T-helper 2 cell treated with Interferon-gamma antibody and Interleukin-4, amounts not matched to agents 100 ng/mL and 5 ng/mL, for 36 hours (primary cell): ENCODE results near the gene MRPL17. TPM values are rescaled to one million over a fixed set of nuclear protein-coding genes. Genes with fewer than 3 reads are reported as not detected.

Experiments used
- intact Hi-C: fragments of 100-400 bp; cut with micrococcal nuclease; formaldehyde crosslinking; loops from one replicate; pipeline ENCODE4 v1.15.1; 2023
- total RNA-seq: library from RNA; stranded (reverse); gene quantifications from 2 replicates; pipeline ENCODE4 v1.2.3, GENCODE V29; 2022

The MRPL17 gene
- total RNA-seq, 1 donor from 2014 or later, result 71.3 TPM

DNA sequence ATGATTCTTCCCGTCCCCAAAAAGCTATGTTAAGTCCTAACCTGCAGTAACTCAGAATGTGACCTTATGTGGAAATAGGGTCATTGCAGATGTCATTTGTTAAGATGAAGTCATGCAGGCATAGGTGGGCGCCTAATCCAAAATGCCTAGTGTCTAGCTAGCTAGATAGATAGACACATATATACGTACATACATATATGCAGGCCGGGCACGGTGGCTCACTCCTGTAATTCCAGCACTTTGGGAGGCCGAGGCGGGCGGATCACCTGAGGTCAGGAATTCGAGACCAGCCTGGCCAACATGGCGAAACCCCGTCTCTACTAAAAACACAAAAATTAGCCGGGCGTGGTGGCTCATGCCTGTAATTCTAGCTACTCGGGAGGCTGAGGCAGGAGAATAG, 928 bp upstream of the MRPL17 start:
- intact Hi-C loops, result loop anchor here (5.0 kb wide), 1 partner anchor 37 kb away; no protein-coding TSS in a partner anchor

DNA sequence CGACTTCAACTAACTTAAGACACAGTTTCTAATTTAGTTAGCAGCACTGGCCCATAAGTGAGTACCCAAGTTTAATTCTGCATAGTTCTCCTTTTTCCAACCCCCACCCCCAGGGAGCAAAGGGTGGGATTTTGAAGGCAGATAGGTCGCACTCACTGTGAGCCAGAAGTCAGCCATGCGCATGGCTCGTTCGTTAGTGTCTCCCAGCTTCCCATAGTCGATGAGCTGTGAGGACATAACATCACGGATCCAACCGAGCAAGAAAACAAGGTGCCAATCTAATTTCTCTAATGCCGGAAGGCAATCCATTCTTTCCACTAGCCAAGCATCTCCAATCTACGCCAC, 577 bp downstream of the MRPL17 start:
- intact Hi-C loops, result loop anchor here (1.0 to 5.0 kb wide), 4 partner anchors 11 to 304 kb away; no protein-coding TSS in a partner anchor

- intact Hi-C loops, result loop anchor here (1.0 to 5.0 kb wide), 4 partner anchors 11 to 303 kb away; no protein-coding TSS in a partner anchor
These were observed 1.2 kb downstream of the MRPL17 start for GRCh38 chr11:6681949-6682348.

DNA sequence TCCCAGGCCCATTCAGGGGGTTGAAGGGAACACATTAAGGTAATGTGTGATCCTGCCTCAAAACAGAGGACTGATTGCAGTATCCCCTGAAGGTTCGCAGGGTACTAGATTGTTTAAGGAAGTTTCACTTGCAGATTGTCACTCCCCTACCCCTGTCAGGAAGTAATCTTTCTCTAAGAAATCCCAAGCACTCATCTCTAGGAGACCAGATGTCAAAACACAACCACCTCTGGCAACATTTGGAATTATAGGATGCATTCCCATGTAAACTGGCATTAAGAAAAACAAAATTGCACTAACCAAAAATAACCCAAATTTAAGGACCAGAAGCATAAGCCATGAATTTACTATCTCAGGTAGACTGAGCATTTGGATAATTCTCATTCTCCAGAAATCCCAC, 1.6 kb downstream of the MRPL17 start:
- intact Hi-C loops, result loop anchor here (5.0 kb wide), 1 partner anchor 34 kb away; no protein-coding TSS in a partner anchor

DNA sequence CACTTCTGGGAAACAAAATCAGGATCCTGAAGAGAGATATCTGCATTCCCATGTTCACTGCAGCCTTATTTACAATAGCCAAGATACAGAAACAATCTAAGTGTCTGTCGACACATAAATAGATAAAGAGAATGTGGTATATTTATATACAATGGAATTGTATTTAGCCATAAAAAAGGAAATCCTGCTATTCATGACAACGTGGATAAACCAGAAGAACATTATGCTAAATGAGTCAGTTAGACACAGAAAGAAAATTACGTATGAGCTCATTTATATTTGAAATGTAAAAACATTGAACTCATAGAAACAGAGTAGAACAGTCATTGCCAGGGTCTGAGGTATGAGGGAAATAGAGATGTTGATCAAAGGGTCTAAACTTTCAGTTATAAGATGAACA, 6.1 kb downstream of the MRPL17 start:
- intact Hi-C loops, result no loop called here

DNA sequence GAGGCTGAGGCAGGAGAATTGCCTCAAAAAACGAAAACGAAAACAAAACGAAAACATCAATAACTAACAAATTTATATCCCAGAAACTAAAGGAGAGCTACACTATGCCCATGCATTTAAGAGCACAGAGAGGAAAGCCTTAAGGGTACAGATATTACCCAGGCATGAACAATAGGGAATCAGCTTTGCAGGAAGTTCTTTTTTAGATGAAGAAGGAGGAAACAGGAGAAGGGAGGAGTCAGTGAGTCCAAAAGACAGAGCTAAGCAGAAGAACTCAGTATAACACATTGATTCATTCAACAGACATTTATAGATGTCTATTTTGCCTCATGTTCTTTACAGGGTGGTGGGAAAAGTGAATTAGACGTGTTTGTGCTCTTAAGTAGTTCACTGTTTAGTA, 8.3 kb downstream of the MRPL17 start:
- intact Hi-C loops, result no loop called here

GRCh38 chr11:6674219-6674597, 8.9 kb downstream of the MRPL17 start:
- intact Hi-C loops, result no loop called here

DNA sequence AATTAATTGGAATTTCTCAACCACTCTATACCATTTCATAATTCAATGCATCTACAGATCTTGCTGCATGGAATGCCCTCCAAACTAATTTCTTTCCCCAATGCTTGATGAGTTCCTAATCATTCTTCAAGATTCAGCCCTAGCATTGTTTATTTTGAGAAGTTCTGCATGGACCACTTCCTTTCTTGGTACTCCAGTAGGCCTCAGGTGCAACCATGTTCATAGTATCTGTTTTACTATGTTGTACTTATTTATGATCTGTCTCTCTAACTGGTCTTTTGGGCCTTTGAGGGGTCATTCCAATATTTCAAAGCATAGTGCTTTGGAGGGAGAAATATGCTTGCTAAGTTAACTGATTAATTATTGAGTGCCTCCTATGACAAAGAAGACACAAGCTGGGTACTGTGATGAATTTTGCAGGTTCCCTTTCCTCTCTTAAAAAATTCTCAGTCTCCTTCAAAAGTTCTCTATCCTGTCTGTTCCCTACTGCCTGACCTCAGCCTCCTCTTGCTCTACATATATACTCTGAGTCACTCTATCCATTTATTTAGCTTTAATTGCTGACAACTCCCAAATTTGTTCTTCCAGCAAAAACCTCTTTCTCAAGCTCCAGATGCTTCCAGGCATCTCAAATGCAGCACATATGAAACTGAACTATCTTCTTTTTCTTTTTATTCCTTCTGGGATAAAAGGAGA, 9.5 kb downstream of the MRPL17 start:
- intact Hi-C loops, result no loop called here

DNA sequence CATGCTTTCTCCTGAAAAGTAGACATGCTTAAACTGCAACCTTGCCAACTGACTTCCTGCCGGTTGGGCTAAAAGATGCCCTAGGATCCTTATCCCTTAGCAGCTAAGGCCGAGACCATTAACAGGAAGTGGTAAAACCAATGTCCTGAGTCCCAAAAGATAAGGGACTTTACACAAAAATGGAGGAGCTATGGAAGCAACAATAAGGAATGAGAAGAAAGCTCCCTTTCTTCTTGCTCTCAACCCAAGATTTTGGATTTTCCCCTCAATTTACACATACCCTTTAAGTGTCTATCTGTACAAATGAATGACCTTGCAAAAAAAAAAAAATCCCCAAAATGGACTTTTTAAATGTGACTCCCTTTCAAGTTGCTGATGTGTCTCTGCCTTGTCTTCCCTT, 11.1 kb downstream of the MRPL17 start:
- intact Hi-C loops, result loop anchor here (1.0 kb wide), 1 partner anchor 10 kb away; no protein-coding TSS in a partner anchor

DNA sequence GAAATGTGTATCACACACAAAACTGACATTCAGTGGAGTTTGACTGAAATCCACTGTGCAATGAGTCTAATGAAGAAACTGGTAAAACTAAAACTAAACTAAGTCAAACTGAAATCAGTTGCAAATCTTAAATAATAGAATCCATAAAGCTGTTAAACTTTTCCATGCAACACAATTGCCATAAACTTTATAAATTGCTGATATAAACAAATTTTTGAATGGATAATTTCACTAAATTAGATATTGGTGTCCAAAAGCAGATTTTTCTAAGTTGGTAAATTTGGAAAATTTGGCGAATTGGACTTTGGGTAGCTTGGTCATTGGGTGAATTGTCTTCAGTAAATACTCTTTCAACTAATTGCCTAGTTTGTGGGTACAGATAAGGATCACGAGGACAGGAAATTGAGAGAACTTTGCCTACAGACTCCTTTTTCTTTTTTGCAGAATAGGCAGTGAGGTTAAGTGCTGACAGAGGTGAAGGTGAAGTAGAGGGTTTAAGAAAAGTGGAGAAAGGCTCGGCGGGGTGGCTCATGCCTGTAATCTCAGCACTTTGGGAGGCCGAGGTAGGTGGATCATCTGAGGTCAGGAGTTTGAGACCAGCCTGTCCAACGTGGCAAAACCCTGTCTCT, 12.8 kb downstream of the MRPL17 start:
- intact Hi-C loops, result no loop called here

DNA sequence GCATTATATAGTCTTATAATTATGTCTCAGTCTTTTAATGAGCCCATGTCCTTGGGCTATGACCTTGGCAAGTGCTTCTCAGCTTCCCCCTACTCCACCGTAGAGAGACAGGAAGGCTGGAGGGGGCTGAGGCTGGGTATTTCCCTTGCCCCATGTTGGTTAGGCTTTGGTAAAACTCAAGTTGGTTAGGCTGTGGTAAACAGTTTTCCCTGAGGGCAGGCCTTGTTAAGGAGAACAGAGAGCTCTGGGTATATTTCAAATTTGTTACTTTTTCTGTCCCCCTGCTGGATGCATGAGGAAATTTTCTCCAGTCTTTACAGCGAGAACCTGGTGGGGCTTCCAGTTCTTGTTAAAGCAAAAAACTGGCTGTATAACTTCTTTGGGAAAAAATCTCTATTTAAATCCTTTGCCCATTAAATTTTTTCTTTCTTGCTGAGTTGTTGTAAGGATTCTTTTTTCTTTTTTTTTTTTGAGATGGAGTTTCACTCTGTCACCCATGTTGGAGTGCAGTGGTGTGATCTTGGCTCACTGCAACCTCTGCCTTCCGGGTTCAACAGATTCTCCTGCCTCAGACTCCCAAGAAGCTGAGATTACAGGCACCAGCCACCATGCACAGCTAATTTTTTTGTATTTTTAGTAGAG, 15.3 kb downstream of the MRPL17 start:
- intact Hi-C loops, result loop anchor here (2.0 kb wide), 2 partner anchors 15 to 49 kb away; partner anchors contain the start of genes MRPL17 and TPP1

- intact Hi-C loops, result loop anchor here (2.0 kb wide), 2 partner anchors 16 to 48 kb away; partner anchors contain the start of genes MRPL17 and TPP1
These were observed 16.6 kb downstream of the MRPL17 start for GRCh38 chr11:6666302-6667183.

DNA sequence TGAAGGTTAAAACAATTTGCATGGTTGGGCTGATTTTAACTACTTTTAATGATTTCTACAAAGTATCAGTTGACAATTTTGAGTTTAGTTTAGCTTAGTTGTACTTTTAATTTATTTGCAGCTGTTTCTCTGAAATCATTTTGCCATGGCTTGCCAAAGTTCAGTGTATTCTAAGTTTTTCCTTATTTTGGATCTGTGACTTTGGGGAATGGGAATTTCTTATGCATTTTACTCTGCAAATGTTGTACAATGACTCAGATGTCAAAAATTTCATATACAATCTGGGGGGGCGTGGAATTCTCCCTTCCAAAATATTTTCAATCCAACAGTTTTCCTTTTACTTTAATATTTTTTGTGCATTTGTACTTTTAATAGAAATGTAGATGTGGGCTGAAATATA, 18.6 kb downstream of the MRPL17 start:
- intact Hi-C loops, result no loop called here

GRCh38 chr11:6663794-6664469, 19.2 kb downstream of the MRPL17 start:
- intact Hi-C loops, result no loop called here

DNA sequence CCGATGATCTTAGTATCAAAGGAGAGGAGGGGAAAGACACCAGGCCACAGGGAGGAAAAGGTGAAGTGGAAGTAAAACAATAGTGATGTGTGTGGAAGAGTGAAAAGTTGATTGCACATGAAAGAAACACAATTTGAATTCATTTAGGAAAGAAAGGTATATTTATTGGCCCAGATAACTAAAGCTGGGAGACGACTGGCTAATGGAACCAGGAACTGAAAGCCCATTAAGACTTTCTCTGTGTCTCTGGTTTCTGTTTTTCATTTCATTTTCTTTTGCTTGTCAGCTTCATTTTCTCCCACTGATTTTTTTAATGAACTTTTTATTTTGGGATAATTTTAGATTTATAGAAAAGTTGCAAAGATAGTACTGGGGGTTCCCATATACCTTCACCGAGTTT, 22.4 kb downstream of the MRPL17 start:
- intact Hi-C loops, result no loop called here

DNA sequence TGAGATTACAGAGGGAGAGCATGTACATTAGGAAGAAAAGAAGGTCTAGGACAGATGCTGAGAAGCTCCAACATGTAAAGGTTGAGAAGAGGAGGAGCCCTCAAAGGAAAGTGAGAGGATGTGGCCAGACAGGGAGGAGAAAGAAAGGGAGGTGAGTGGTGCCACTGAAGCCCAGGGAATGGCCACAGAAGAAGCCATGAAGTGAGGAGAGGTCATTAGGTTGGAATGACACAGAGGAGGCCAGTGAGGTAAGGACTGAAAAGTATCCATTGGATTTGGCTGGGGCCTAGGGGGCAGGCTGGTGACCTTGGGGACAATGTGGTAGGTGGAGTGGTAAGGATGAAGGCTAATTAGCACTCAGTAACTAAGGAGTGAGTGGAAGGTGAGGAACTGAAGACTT, 24.5 kb downstream of the MRPL17 start:
- intact Hi-C loops, result no loop called here

GRCh38 chr11:6657346-6657745, 25.8 kb downstream of the MRPL17 start:
- intact Hi-C loops, result no loop called here

GRCh38 chr11:6656936-6657335, 26.2 kb downstream of the MRPL17 start:
- intact Hi-C loops, result no loop called here

DNA sequence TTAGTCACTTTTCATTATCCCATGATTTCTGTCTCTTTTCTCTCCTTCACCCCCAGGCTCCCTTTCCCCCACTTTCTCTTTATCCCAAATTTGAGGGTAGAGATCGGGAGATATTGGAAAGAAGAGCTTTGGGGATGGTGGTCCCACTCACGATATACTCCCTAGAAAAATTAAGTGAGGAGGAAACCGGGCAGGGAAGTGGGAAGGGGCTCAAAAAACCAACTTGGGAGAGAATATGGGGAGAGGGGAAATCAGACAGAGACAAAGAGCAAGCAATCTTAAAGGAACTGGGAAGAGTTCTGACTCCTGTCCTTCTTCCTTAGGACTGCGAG, 26.6 kb downstream of the MRPL17 start:
- intact Hi-C loops, result no loop called here

DNA sequence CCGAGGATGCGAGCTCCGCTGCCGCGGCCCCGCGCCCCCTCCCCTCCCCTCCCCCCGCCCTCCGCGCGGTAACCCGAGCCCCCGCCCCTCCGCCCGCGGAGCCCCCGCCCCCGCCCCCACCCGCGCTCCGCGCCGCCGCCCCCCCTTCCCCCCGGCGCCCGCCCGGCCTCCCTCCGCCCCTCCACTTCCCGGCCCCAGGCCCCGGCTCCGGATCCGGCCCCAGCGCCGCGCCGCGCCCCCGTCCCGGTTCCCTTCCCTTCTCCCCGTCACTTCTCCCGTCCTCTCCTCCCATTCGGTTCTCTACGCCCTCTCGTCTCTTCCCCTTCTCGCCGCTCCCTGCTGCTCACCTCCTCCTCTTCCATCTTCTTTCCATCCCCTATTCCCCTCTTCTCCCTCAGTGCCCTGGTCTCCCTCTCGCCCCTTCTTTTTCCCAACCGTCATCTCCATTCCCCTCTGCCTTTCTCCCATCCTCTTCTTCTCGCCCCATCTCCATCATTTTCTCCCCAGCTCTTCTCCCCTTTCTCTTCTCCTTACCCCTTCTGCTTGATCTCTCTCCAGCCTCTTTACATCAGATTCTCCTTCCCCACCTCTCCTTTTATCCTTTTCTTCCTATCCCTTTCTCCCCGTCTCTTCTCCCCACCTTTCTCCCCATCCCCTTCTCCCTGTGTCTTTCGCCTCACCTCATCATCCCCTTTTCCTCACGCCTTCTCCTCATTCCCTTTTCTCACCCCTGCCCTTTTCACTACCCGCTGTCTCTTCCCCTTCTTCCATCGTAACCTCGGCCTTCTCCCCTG, 27.2 kb downstream of the MRPL17 start, which contains the start of gene DCHS1:
DCHS1 (minus strand) TSS at position 20 of the 794 bp plus-strand sequence. CDS start 14,196 bp downstream, outside the sequence.
- intact Hi-C loops, result no loop called here
